ENCODE measurements around the gene ZNF280D.

The ZNF280D gene

DNA sequence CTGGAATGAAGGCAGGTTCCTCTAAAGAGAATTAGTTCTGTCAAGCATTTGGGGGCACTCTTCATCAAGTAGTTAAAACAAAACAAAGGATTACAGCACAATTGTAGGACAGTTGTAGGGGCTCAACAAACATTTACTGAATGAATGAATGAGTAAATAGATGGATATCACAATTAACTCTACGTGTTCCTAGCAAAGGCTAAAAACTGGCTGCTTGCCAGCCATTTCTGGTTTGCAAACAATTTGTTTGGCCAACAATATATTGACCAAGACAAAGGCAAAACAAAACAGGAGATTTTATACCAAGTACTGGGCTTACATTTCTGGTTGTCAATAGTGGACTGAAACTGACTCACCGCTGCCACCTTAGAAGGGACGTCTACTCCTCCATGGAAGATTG, 116.8 kb downstream of the ZNF280D start:
- no peak for DNase-seq (ENCODE audit: extremely low read depth, low read depth)
- TF ChIP-seq CTCF (IDR thresholded peaks at IDR 0.05; ENCODE audit: low read depth, low read length): no peak

DNA sequence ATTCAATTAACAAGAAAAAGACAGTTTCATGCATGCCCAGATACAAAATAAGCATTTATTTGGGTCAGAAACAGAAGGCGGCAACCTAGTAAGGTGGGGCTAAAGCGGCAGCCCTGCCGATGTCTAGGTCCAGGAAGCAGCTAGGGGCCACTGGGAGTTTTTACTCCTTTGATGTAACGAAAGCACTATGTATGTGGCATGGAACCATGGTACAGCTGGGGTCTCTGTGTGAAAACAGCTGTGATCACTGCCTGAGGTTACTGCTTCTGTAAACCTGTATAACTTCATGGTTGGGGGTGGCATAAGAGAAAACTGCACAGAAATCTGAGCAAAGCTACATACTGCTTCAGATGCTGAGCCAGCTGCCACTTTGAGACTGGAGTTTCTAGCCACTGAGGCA, 119.5 kb downstream of the ZNF280D start:
- DNase-seq (ENCODE audit: extremely low read depth, low read depth): no peak
- no peak for TF ChIP-seq CTCF (IDR thresholded peaks at IDR 0.05; ENCODE audit: low read depth, low read length)

- TF ChIP-seq CTCF (IDR thresholded peaks at IDR 0.05; ENCODE audit: low read depth, low read length): no peak
- DNase-seq (ENCODE audit: extremely low read depth, low read depth): no peak
Observed at GRCh38 chr15:56608993-56609392, 124.3 kb downstream of the ZNF280D start.

DNA sequence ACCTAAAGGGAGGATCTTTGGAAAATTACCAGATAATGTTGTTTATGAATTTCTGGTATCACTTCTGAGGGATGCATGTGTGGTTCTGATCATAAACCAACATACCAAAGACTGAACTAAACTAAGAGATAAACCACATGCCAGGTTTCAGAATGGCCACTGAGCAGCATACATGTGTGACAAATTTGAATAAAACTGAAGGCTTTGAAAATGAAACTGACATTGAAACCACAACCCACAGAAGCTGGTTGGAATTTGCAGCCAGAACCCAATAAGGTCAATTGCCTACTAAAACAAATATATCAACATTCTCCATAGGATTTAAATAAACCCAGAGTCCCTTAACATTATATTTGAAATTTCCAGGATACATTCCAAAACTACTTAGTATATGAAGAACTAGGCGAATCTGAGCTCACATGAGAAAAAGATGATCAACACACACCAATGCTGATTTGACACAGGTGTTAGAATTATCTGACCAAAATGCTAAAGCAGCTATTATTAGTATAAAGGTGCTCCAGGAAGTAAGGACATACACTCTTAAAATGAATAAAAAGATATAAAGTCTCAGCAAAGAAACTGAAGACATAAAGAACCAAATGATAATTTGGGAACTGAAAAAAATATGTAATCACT, 125.0 kb downstream of the ZNF280D start:
- DNase-seq (ENCODE audit: extremely low read depth, low read depth): no peak
- no peak for TF ChIP-seq CTCF (IDR thresholded peaks at IDR 0.05; ENCODE audit: low read depth, low read length)

GRCh38 chr15:56602253-56602652, 131.1 kb downstream of the ZNF280D start:
- no peak for TF ChIP-seq CTCF (IDR thresholded peaks at IDR 0.05; ENCODE audit: low read depth, low read length)
- DNase-seq (ENCODE audit: extremely low read depth, low read depth): no peak

- no peak for DNase-seq (ENCODE audit: extremely low read depth, low read depth)
- no peak for TF ChIP-seq CTCF (IDR thresholded peaks at IDR 0.05; ENCODE audit: low read depth, low read length)
Observed at GRCh38 chr15:56600380-56600779, 132.9 kb downstream of the ZNF280D start.

DNA sequence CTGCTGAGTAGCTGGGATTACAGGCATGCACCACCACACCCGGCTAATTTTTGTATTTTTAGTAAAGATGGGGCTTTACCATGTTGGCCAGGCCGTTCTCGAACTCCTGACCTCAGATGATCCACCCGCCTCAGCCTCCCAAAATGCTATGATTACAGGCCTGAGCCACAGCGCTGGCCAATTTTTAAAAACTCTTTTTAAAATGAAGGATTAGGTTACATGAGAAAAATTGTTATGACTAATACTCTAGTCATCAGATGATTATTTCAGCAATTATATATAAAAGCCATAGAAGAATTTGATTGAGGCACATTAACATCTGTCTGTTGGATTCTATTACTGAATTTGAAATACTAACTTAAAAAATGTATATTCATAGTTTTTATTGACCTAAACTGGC, 134.3 kb downstream of the ZNF280D start:
- no peak for TF ChIP-seq CTCF (IDR thresholded peaks at IDR 0.05; ENCODE audit: low read depth, low read length)
- DNase-seq (ENCODE audit: extremely low read depth, low read depth): peak; percentile 27
